Measurements from ENCODE around the gene AQR. TPM values are rescaled to one million over a fixed set of nuclear protein-coding genes. Genes with fewer than 3 reads are reported as not detected.

AQR gene
- polyA plus RNA-seq (2012; rRNA removed) = 11.6 and 19.6 TPM in 2 replicates
- 11.5 and 11.8 TPM in 2 replicates for polyA plus RNA-seq (2012; cell fraction: cytosol; rRNA removed)
- 13.3 and 33.4 TPM in 2 replicates for polyA plus RNA-seq (2012; cell fraction: nucleus; rRNA removed)

- H3K27ac ChIP-seq (ENCODE audit: low read depth in 2 of 2, low read length in 1 of 2) = peak within 1 kb of the TSS; percentile 74 to 78; a peak in 3 of 4 replicates
- no peaks in the 10 kb centered on the region for H4K20me1 ChIP-seq (ENCODE audit: insufficient read depth)
- H3F3A ChIP-seq (replicated peaks; ENCODE audit: insufficient read depth) = no peaks in the 10 kb centered on the region
- no peaks in the 10 kb centered on the region for H3K9me2 ChIP-seq
- POLR2A ChIA-PET = interaction anchor here (1.1 to 2.3 kb wide), 2 partner anchors 19 to 261 kb away, joined by 3 to 39 read pairs; partner anchors contain the start of gene ZNF770
- CTCF ChIA-PET = interaction anchor here (0.7 to 3.4 kb wide), 18 partner anchors 9 to 363 kb away, joined by 3 to 37 read pairs (median 4); partner anchors contain the start of gene ZNF770
- peaks cover under 1 to 9% of the 10 kb centered on the region in 2 experiments for H3K36me3 ChIP-seq (replicated peaks in 1 of 2; ENCODE audit: control insufficient read depth in 1 of 2, insufficient read depth in 2 of 2, low read length in 1 of 2)
- peak within 1 kb of the TSS; percentile 79 for H3K4me2 ChIP-seq
- H2AFZ ChIP-seq (ENCODE audit: low read depth) = peak within 1 kb of the TSS; percentile 92
- peak within 1 kb of the TSS; percentile 92 to 95 for H3K4me3 ChIP-seq (ENCODE audit: low read depth in 2 of 2, low read length in 1 of 2)
- peak; percentile 91 for DNase-seq
- H3K9ac ChIP-seq = peak within 1 kb of the TSS; percentile 88
- H3K79me2 ChIP-seq (ENCODE audit: insufficient read depth) = peaks cover 50% of the 10 kb centered on the region
- peaks cover 2 to 3% of the 10 kb centered on the region in 2 experiments; a peak in 3 of 4 replicates for H3K4me1 ChIP-seq (ENCODE audit: control insufficient read depth in 1 of 2, insufficient read depth in 2 of 2, low read depth in 1 of 2, low read length in 1 of 2)
- H3K27me3 ChIP-seq (ENCODE audit: insufficient read depth) = no peaks in the 10 kb centered on the region
- under 1% methylated on average over 31 of the region's 44 CpGs for WGBS (ENCODE audit: low lambda C conversion rate)
- no peaks in the 10 kb centered on the region for H3K9me3 ChIP-seq
- TF ChIP-seq CHD2 (IDR thresholded peaks at IDR 0.05; ENCODE audit: low read length, partially characterized antibody) (peak; percentile 92), GATA2 (CRISPR knock-in tag; IDR thresholded peaks at IDR 0.05) (no peak), POLR2AphosphoS5 (IDR thresholded peaks at IDR 0.05; ENCODE audit: low read depth, low read length) (peak; percentile 97), JUND (IDR thresholded peaks at IDR 0.05) (no peak), ZBTB33 (IDR thresholded peaks at IDR 0.05; ENCODE audit: borderline replicate concordance, low read depth) (no peak), RAD21 (IDR thresholded peaks at IDR 0.05; ENCODE audit: low read length) (peak; percentile 45), YY1 (IDR thresholded peaks at IDR 0.05; ENCODE audit: low read depth) (peak; percentile 81), NRF1 (IDR thresholded peaks at IDR 0.05; ENCODE audit: low read depth, low read length) (no peak), EP300 (IDR thresholded peaks at IDR 0.05; ENCODE audit: borderline replicate concordance in 1 of 2, low read depth in 1 of 2, low read length in 1 of 2) (peak; percentile 11 to 44; a peak in 1 of 4 replicates), REST (IDR thresholded peaks at IDR 0.05; ENCODE audit: low read depth, low read length) (peak; percentile 57), RCOR1 (IDR thresholded peaks at IDR 0.05; ENCODE audit: low read length) (peak; percentile 57; the same call in 1 of the 2 replicates), TCF12 (IDR thresholded peaks at IDR 0.05) (no peak; the same call in 1 of the 2 replicates), NFIC (IDR thresholded peaks at IDR 0.05; ENCODE audit: borderline replicate concordance) (peak; percentile 40; the same call in 1 of the 2 replicates), ELF1 (IDR thresholded peaks at IDR 0.05) (peak; percentile 86), RXRA (IDR thresholded peaks at IDR 0.05; ENCODE audit: borderline replicate concordance, low read depth) (no peak), MXI1 (IDR thresholded peaks at IDR 0.05; ENCODE audit: low read depth, low read length) (peak; percentile 85), GABPA (IDR thresholded peaks at IDR 0.05; ENCODE audit: low read depth) (peak; percentile 99), EZH2phosphoT487 (IDR thresholded peaks at IDR 0.05; ENCODE audit: borderline replicate concordance, low read depth) (no peak), USF1 (IDR thresholded peaks at IDR 0.05; ENCODE audit: borderline replicate concordance, low read depth) (peak; percentile 31; the same call in 1 of the 2 replicates), SIN3A (IDR thresholded peaks at IDR 0.05; ENCODE audit: borderline replicate concordance, low read depth, low read length) (peak; percentile 94; the same call in 1 of the 2 replicates), RFX5 (IDR thresholded peaks at IDR 0.05; ENCODE audit: low read length) (peak; percentile 72; the same call in 1 of the 2 replicates), IRF3 (IDR thresholded peaks at IDR 0.05; ENCODE audit: low read depth, low read length) (no peak), CTCF (IDR thresholded peaks at IDR 0.05) (peak; percentile 78)
Observed at GRCh38 chr15:34969340-34970097, at the start of gene AQR. Gene AQR, minus strand, starts transcription at chr15:34969742. Its CDS starts 129 bp downstream, at chr15:34969613.
